Panc1 (cell line): Measurements from ENCODE around the gene LATS2. TPM values are rescaled to one million over a fixed set of nuclear protein-coding genes. Genes with fewer than 3 reads are reported as not detected.
"Not testable (repeated sequence)": the region's sequence is repeated elsewhere in the genome, so short reads cannot be mapped to it uniquely, and the experiment has no call there.

Experiments used
- ATAC-seq: fragments of 200-7000 bp; cut with Tn5 transposase; 2 replicates; pipeline ENCODE4 v1.9.1; 2020; ENCODE audit warnings: mild to moderate bottlenecking, moderate library complexity
- BruUV-seq: library from RNA; stranded (reverse); fragments of 400-500 nt; replicated peaks from 2 replicates; lab custom pipeline; 2021; lab: Mats Ljungman, UMichigan
- CTCF ChIA-PET: fragments of 300-600 bp; sonication (Branson Sonifier 250); formaldehyde crosslinking; loops from one replicate; lab custom pipeline; 2022; ENCODE audit warnings: antibody characterized with exemption; lab: Charles Lee
- POLR2A ChIA-PET: fragments of 300-600 bp; sonication (Branson Sonifier 250); formaldehyde crosslinking; loops from one replicate; lab custom pipeline; 2022; ENCODE audit warnings: antibody characterized with exemption; lab: Charles Lee
- DNase-seq: peaks from one replicate; pipeline ENCODE4 v3.0.0-alpha.2; 2010; ENCODE audit warnings: low read depth, low spot score
- H3K27ac ChIP-seq: 2 replicates; pipeline ENCODE4 v1.5.1; 2011; ENCODE audit warnings: mild to moderate bottlenecking, low read length, inconsistent platforms
- H3K27me3 ChIP-seq: fragments of 200-500 bp; sonication (Bioruptor generic); 2 replicates; pipeline ENCODE4 v1.6.0; 2014; ENCODE audit warnings: low read length, inconsistent platforms; ENCODE audit not compliant: control insufficient read depth, insufficient read depth
- H3K36me3 ChIP-seq: fragments of 200-500 bp; sonication (Bioruptor generic); 2 replicates; pipeline ENCODE4 v1.5.1; 2014; ENCODE audit warnings: inconsistent platforms, mild to moderate bottlenecking, low read length, moderate library complexity; ENCODE audit not compliant: control insufficient read depth, insufficient read depth
- H3K4me1 ChIP-seq: 2 replicates; pipeline ENCODE4 v1.5.1; 2011; ENCODE audit warnings: inconsistent platforms, mild to moderate bottlenecking, low read length, moderate library complexity; ENCODE audit not compliant: control insufficient read depth, insufficient read depth
- H3K4me3 ChIP-seq, 2 experiments: 2 replicates each; pipeline ENCODE4 v1.5.1; 2011 to 2012; ENCODE audit warnings: low read depth in 2 of 2, low read length in 2 of 2, mild to moderate bottlenecking in 2 of 2, inconsistent platforms in 1 of 2, moderate library complexity in 1 of 2
- H3K9me3 ChIP-seq: fragments of 200-500 bp; sonication (Bioruptor generic); 2 replicates; pipeline ENCODE4 v1.5.1; 2014; ENCODE audit warnings: low read depth, mild to moderate bottlenecking, inconsistent platforms, low read length, moderate library complexity; ENCODE audit not compliant: control insufficient read depth, insufficient read depth
- POLR2AphosphoS5 ChIP-seq: IDR thresholded peaks from 2 replicates; pipeline ENCODE4 v1.6.1; 2012; ENCODE audit warnings: mild to moderate bottlenecking, low read depth, low read length, moderate library complexity
- SIN3A ChIP-seq: IDR thresholded peaks from 2 replicates; pipeline ENCODE4 v1.6.1; 2012; ENCODE audit warnings: low read depth, mild to moderate bottlenecking, low read length, moderate library complexity, borderline replicate concordance; ENCODE audit not compliant: insufficient read depth
- TCF7L2 ChIP-seq: IDR thresholded peaks from 2 replicates; pipeline ENCODE4 v1.6.1; 2011; ENCODE audit warnings: mild to moderate bottlenecking, low read depth, low read length, inconsistent platforms
- in situ Hi-C: cut with HindIII; loops from 2 replicates; pipeline ENCODE4 v1.10.0; 2016; ENCODE audit warnings: low sequenced_read_pairs, low pct_unique_long_range_greater_than_20kb
- intact Hi-C: fragments of 100-400 bp; cut with micrococcal nuclease; formaldehyde crosslinking; loops from one replicate; pipeline ENCODE4 v1.10.0; 2022; ENCODE audit not compliant: unreplicated experiment
- total RNA-seq: library from RNA; stranded (reverse); gene quantifications from one replicate; pipeline ENCODE4 v1.2.1, GENCODE V29; 2021; ENCODE audit not compliant: unreplicated experiment
- TF ChIP-seq, protein P1 (sequence below), 2 experiments: IDR thresholded peaks; 2 replicates each; pipeline ENCODE4 v1.6.1; 2011 to 2012; ENCODE audit warnings: low read depth in 2 of 2, control low read depth in 1 of 2, low read length in 1 of 2, mild to moderate bottlenecking in 1 of 2, moderate library complexity in 1 of 2; ENCODE audit not compliant: insufficient read depth in 1 of 2
- TF ChIP-seq, protein P2 (sequence below): fragments of 450-650 bp; IDR thresholded peaks from 2 replicates; pipeline ENCODE4 v1.5.1; 2017; ENCODE audit warnings: mild to moderate bottlenecking

LATS2 gene
- total RNA-seq, 1 experiment from 2014 or later: 24.5 TPM

DNA sequence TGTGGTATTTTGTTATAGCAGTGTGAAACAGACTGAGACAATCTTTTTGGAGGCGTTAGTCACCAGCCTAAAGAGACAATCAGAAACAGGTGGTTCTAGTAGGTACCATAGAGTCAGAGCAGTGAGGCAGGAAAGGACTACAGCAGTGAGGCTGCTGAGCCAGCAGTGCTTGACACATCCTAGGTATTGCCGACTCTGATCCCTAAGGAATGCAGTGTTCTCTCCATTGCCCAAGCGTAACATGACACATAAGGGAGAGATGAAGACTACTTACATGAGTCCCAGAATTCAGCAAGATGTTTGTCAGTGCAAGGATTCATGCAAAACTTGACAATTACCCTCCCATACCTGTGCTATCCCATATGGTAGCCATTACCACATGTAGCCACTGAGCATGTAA lies 96.5 kb downstream of the LATS2 start:
- BruUV-seq: no TSS peak
- DNase-seq: no peak
- in situ Hi-C loops: no loop called here
- Histone ChIP-seq H3K4me3 (no peak overlapping the region), H3K27ac (no peak overlapping the region), H3K36me3 (no peaks in the 10 kb centered on the region), H3K27me3 (no peaks in the 10 kb centered on the region), H3K9me3 (no peaks in the 10 kb centered on the region), H3K4me1 (peaks cover 2% of the 10 kb centered on the region; the same call in 1 of the 2 replicates)
- CTCF ChIA-PET: no interaction called here
- no peak for ATAC-seq
- POLR2A ChIA-PET: no interaction called here
- intact Hi-C loops: no loop called here
- TF ChIP-seq, protein P1, sequence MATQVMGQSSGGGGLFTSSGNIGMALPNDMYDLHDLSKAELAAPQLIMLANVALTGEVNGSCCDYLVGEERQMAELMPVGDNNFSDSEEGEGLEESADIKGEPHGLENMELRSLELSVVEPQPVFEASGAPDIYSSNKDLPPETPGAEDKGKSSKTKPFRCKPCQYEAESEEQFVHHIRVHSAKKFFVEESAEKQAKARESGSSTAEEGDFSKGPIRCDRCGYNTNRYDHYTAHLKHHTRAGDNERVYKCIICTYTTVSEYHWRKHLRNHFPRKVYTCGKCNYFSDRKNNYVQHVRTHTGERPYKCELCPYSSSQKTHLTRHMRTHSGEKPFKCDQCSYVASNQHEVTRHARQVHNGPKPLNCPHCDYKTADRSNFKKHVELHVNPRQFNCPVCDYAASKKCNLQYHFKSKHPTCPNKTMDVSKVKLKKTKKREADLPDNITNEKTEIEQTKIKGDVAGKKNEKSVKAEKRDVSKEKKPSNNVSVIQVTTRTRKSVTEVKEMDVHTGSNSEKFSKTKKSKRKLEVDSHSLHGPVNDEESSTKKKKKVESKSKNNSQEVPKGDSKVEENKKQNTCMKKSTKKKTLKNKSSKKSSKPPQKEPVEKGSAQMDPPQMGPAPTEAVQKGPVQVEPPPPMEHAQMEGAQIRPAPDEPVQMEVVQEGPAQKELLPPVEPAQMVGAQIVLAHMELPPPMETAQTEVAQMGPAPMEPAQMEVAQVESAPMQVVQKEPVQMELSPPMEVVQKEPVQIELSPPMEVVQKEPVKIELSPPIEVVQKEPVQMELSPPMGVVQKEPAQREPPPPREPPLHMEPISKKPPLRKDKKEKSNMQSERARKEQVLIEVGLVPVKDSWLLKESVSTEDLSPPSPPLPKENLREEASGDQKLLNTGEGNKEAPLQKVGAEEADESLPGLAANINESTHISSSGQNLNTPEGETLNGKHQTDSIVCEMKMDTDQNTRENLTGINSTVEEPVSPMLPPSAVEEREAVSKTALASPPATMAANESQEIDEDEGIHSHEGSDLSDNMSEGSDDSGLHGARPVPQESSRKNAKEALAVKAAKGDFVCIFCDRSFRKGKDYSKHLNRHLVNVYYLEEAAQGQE (IDR thresholded peaks at IDR 0.05; ENCODE audit: insufficient read depth in 1 of 2, low read depth in 2 of 2, low read length in 1 of 2): no peak
- TF ChIP-seq TCF7L2 (no peak), POLR2AphosphoS5 (no peak), SIN3A (no peak)
- TF ChIP-seq, protein P2, sequence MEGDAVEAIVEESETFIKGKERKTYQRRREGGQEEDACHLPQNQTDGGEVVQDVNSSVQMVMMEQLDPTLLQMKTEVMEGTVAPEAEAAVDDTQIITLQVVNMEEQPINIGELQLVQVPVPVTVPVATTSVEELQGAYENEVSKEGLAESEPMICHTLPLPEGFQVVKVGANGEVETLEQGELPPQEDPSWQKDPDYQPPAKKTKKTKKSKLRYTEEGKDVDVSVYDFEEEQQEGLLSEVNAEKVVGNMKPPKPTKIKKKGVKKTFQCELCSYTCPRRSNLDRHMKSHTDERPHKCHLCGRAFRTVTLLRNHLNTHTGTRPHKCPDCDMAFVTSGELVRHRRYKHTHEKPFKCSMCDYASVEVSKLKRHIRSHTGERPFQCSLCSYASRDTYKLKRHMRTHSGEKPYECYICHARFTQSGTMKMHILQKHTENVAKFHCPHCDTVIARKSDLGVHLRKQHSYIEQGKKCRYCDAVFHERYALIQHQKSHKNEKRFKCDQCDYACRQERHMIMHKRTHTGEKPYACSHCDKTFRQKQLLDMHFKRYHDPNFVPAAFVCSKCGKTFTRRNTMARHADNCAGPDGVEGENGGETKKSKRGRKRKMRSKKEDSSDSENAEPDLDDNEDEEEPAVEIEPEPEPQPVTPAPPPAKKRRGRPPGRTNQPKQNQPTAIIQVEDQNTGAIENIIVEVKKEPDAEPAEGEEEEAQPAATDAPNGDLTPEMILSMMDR: no peak

DNA sequence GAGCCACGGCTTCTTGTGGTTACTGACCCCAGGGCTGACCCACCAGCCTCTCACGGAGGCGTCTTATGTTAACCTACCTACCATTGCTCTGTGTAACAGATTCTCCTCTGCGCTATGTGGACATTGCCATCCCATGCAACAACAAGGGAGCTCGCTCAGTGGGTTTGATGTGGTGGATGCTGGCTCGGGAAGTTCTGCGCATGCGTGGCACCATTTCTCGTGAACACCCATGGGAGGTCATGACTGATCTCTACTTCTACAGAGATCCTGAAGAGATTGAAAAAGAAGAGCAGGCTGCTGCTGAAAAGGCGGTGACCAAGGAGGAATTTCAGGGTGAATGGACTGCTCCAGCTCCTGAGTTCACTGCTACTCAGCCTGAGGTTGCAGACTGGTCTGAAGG lies 99.7 kb downstream of the LATS2 start:
- DNase-seq, ATAC-seq, CTCF ChIA-PET, H3K27ac ChIP-seq, H3K9me3 ChIP-seq, H3K4me3 ChIP-seq, BruUV-seq, H3K36me3 ChIP-seq, intact Hi-C loops, POLR2A ChIA-PET, in situ Hi-C loops, H3K4me1 ChIP-seq, H3K27me3 ChIP-seq: not testable (repeated sequence)

DNA sequence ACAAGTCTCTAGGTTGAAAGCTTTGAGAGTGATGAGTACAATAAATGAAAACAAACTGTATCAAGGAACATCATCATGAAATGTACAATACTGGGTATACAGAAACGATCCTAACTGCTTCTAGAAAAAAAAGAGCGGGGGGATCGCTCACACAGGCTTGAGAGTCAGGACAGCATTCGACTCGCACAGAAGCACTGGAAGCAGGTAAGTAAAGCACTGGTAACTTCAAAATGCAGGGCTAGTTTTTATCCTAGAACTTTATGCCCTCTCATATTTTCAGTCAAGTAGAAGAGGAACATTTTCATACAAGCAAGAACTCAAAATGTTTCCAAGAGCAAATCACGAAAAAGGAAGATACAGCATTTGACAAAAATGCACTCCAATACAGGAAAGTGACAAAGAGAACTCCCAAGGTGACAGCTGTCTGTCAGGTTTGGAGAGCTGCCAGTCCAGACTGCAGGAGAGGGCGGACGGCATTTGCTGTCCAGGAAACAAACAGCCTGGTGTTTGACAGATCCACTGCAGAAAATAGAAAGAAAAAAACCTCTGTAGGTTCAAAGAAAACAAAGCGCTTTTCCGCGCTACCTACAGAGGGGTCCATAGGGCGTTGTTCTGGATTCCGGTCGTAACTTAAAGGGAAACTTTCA lies 100.6 kb downstream of the LATS2 start:
- Histone ChIP-seq H3K4me3 (peak overlapping the region; percentile 14 to 35), H3K36me3 (no peaks in the 10 kb centered on the region), H3K27me3 (no peaks in the 10 kb centered on the region), H3K4me1 (peaks cover 2% of the 10 kb centered on the region; the same call in 1 of the 2 replicates), H3K9me3 (no peaks in the 10 kb centered on the region), H3K27ac (no peak overlapping the region)
- CTCF ChIA-PET: no interaction called here
- POLR2A ChIA-PET: no interaction called here
- TF ChIP-seq TCF7L2 (no peak), SIN3A (no peak), POLR2AphosphoS5 (no peak)
- TF ChIP-seq, protein P2: no peak
- TF ChIP-seq, protein P1 (IDR thresholded peaks at IDR 0.05; ENCODE audit: insufficient read depth in 1 of 2, low read depth in 2 of 2, low read length in 1 of 2): no peak
- BruUV-seq: no TSS peak
- intact Hi-C loops (no loop called here), in situ Hi-C loops (no loop called here)
- ATAC-seq: no peak
- no peak for DNase-seq
